HepG2 (cell line): ENCODE results near the gene ADAMTS4. TPM values are rescaled to one million over a fixed set of nuclear protein-coding genes. Genes with fewer than 3 reads are reported as not detected.

Experiments used
- CSRNP1 ChIP-seq: sonication (generic); formaldehyde crosslinking; IDR thresholded peaks from 2 replicates; pipeline ENCODE4 v1.8.1; 2023; ENCODE audit warnings: mild to moderate bottlenecking, missing genetic modification reagents
- HCFC1 ChIP-seq: fragments of 150-350 bp; IDR thresholded peaks from 2 replicates; pipeline ENCODE4 v1.6.1; 2014; ENCODE audit warnings: low read depth, low read length
- PHB2 ChIP-seq: fragments of 450-650 bp; IDR thresholded peaks from 2 replicates; pipeline ENCODE4 v1.6.1; 2018; ENCODE audit not compliant: partially characterized antibody
- TCF7L2 ChIP-seq: IDR thresholded peaks from 2 replicates; pipeline ENCODE4 v1.6.1; 2011; ENCODE audit warnings: mild to moderate bottlenecking, low read depth, low read length, moderate library complexity
- ZNF142 ChIP-seq: sonication (generic); formaldehyde crosslinking; IDR thresholded peaks from 2 replicates; pipeline ENCODE4 v1.4.0; 2020; ENCODE audit warnings: missing genetic modification reagents
- ZNF230 ChIP-seq: sonication (generic); formaldehyde crosslinking; IDR thresholded peaks from 2 replicates; pipeline ENCODE4 v1.4.0; 2020; ENCODE audit warnings: mild to moderate bottlenecking, missing genetic modification reagents
- ZNF510 ChIP-seq: sonication (generic); formaldehyde crosslinking; IDR thresholded peaks from 2 replicates; pipeline ENCODE4 v1.4.0; 2020; ENCODE audit warnings: low read depth, mild to moderate bottlenecking, missing genetic modification reagents
- ZNF549 ChIP-seq: sonication (generic); formaldehyde crosslinking; IDR thresholded peaks from 2 replicates; pipeline ENCODE4 v1.5.0; 2020; ENCODE audit warnings: missing genetic modification reagents
- ZNF574 ChIP-seq: sonication (generic); formaldehyde crosslinking; IDR thresholded peaks from 2 replicates; pipeline ENCODE4 v1.4.0; 2020; ENCODE audit warnings: missing genetic modification reagents
- ZNF737 ChIP-seq: sonication (generic); formaldehyde crosslinking; IDR thresholded peaks from 2 replicates; pipeline ENCODE4 v1.5.0; 2020; ENCODE audit warnings: missing genetic modification reagents, mild to moderate bottlenecking, borderline replicate concordance
- ZNF784 ChIP-seq: sonication (generic); formaldehyde crosslinking; IDR thresholded peaks from 2 replicates; pipeline ENCODE4 v1.5.1; 2020; ENCODE audit warnings: missing genetic modification reagents, mild to moderate bottlenecking, borderline replicate concordance
- polyA plus RNA-seq, 8 experiments: library from polyadenylated mRNA; depleted of rRNA in 3 of 8; stranded (reverse) in 7 of 8; unstranded in 1 of 8; fragments of >200 nt; fragmentation: Illumina TruSeq in 4 of 8; extraction: Trizol in 4 of 8; gene quantifications; 2 replicates each; pipeline versions ENCODE4 v1.2.1 to v1.2.3, GENCODE V29; 2011 to 2016; ENCODE audit warnings: low read depth in 4 of 8, missing spikeins in 1 of 8, mixed read lengths in 1 of 8; ENCODE audit not compliant: insufficient read depth in 1 of 8
- total RNA-seq, 5 experiments: library from RNA; depleted of rRNA; stranded (reverse); fragments of >200 nt; fragmentation: Illumina TruSeq; extraction: Trizol; gene quantifications; 2 replicates each; pipeline ENCODE4 v1.2.3, GENCODE V29; 2016; ENCODE audit warnings: low read depth in 1 of 5
- TF ChIP-seq, protein P1 (sequence below): sonication (generic); formaldehyde crosslinking; IDR thresholded peaks from 2 replicates; pipeline ENCODE4 v1.5.0; 2020; ENCODE audit warnings: mild to moderate bottlenecking, missing genetic modification reagents, borderline replicate concordance

The ADAMTS4 gene
- total and polyA plus RNA-seq, 2 of the 13 experiments (the other 11 are each of a cell fraction or from before 2014, with no cell fraction given), result 0.51 to 1.7 TPM

GRCh38 chr1:161198194-161198896 is 509 bp downstream of the ADAMTS4 start (continued):
- TF ChIP-seq, protein P1, sequence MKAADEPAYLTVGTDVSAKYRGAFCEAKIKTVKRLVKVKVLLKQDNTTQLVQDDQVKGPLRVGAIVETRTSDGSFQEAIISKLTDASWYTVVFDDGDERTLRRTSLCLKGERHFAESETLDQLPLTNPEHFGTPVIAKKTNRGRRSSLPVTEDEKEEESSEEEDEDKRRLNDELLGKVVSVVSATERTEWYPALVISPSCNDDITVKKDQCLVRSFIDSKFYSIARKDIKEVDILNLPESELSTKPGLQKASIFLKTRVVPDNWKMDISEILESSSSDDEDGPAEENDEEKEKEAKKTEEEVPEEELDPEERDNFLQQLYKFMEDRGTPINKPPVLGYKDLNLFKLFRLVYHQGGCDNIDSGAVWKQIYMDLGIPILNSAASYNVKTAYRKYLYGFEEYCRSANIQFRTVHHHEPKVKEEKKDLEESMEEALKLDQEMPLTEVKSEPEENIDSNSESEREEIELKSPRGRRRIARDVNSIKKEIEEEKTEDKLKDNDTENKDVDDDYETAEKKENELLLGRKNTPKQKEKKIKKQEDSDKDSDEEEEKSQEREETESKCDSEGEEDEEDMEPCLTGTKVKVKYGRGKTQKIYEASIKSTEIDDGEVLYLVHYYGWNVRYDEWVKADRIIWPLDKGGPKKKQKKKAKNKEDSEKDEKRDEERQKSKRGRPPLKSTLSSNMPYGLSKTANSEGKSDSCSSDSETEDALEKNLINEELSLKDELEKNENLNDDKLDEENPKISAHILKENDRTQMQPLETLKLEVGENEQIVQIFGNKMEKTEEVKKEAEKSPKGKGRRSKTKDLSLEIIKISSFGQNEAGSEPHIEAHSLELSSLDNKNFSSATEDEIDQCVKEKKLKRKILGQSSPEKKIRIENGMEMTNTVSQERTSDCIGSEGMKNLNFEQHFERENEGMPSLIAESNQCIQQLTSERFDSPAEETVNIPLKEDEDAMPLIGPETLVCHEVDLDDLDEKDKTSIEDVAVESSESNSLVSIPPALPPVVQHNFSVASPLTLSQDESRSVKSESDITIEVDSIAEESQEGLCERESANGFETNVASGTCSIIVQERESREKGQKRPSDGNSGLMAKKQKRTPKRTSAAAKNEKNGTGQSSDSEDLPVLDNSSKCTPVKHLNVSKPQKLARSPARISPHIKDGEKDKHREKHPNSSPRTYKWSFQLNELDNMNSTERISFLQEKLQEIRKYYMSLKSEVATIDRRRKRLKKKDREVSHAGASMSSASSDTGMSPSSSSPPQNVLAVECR (CRISPR knock-in tag), result peak; percentile 32; the same call in 1 of the 2 replicates
- TF ChIP-seq ZNF230 (CRISPR knock-in tag) (no peak), PHB2 (no peak), ZNF549 (CRISPR knock-in tag) (no peak), ZNF142 (CRISPR knock-in tag) (no peak), TCF7L2 (no peak), ZNF784 (CRISPR knock-in tag) (0 out of 2 replicates have a peak, but pooled peaks have one; percentile 57), ZNF737 (no peak), ZNF510 (CRISPR knock-in tag) (no peak), ZNF574 (peak; percentile 29; the same call in 1 of the 2 replicates), CSRNP1 (CRISPR knock-in tag) (0 out of 2 replicates have a peak, but pooled peaks have one; percentile 47), HCFC1 (no peak)
